Tibial artery (tissue), 4 donors: Measurements from ENCODE around the gene ZKSCAN5.
A peak's percentile ranks its signal among the peaks of the same experiment; 100 is the strongest.
"Not testable (repeated sequence)": the region's sequence is repeated elsewhere in the genome, so short reads cannot be mapped to it uniquely, and the experiment has no call there.

Experiments used
- DNase-seq, 2 donors: peaks; one replicate each; pipeline ENCODE4 v3.0.0-alpha.2; 2019
- H3K27ac ChIP-seq, 2 donors: fragments of 200-600 bp; sonication (generic) in 1 of 2; 1 replicate in 1 of 2; 2 replicates in 1 of 2; pipeline ENCODE4 v1.5.1; 2018 to 2019; ENCODE audit warnings: mild to moderate bottlenecking in 1 of 2
- H3K27me3 ChIP-seq, 2 donors: fragments of 200-600 bp; sonication (generic) in 1 of 2; one replicate each; pipeline versions ENCODE4 v1.5.1 to v1.6.0; 2016 to 2019
- H3K36me3 ChIP-seq, 3 donors: fragments of 200-600 bp; sonication (generic) in 2 of 3; one replicate each; pipeline ENCODE4 v1.5.1; 2016 to 2019; ENCODE audit warnings: mild to moderate bottlenecking in 2 of 3
- H3K4me1 ChIP-seq, 4 donors: fragments of 200-600 bp; sonication (generic) in 2 of 4; 1 replicate in 3 of 4; 2 replicates in 1 of 4; pipeline ENCODE4 v1.5.1; 2016 to 2019
- H3K4me3 ChIP-seq, 2 donors: fragments of 200-600 bp; sonication (generic) in 1 of 2; 1 replicate in 1 of 2; 2 replicates in 1 of 2; pipeline ENCODE4 v1.5.1; 2018 to 2019; ENCODE audit warnings: mild to moderate bottlenecking in 2 of 2
- H3K9me3 ChIP-seq, 3 donors: fragments of 200-600 bp; sonication (generic) in 1 of 3; one replicate each; pipeline ENCODE4 v1.5.1; 2016 to 2019
- intact Hi-C: fragments of 100-400 bp; cut with DNase I; formaldehyde crosslinking; loops from one replicate; pipeline ENCODE4 v1.15.0; 2023; ENCODE audit warnings: low total_unique reads
- TF ChIP-seq, protein P1 (sequence below), 2 experiments: fragments of 200-600 bp in 1 of 2; fragments of 450-650 bp in 1 of 2; IDR thresholded peaks; one replicate each; pipeline ENCODE4 v1.5.1; 2017 to 2019; ENCODE audit warnings: antibody characterized with exemption in 2 of 2, mild to moderate bottlenecking in 1 of 2, moderate library complexity in 1 of 2

Gene ZKSCAN5

DNA sequence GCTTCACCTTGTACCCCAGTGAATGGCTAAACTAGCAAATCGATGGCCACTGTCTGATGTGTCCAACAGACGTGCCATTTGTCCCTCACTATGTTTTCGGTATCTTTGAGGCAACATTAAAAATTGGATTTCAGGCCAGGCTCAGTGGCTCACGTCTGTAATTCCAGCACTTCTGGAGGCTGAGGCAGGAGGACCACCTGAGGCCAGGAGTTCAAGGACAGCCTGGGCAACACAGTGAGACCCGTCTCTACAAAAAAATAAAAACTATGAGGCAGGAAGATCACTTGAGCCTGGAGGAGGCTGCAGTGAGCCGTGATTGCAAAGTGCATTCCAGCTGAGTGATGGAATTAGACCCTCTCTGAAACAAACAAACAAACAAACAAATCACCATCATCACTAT, 39.5 kb downstream of the ZKSCAN5 start:
- no peaks in the 10 kb centered on the region for H3K4me1 ChIP-seq
- DNase-seq, result peak in 1 of 2 donors; percentile 13
- no peak overlapping the region for H3K27ac ChIP-seq
- TF ChIP-seq, protein P1, sequence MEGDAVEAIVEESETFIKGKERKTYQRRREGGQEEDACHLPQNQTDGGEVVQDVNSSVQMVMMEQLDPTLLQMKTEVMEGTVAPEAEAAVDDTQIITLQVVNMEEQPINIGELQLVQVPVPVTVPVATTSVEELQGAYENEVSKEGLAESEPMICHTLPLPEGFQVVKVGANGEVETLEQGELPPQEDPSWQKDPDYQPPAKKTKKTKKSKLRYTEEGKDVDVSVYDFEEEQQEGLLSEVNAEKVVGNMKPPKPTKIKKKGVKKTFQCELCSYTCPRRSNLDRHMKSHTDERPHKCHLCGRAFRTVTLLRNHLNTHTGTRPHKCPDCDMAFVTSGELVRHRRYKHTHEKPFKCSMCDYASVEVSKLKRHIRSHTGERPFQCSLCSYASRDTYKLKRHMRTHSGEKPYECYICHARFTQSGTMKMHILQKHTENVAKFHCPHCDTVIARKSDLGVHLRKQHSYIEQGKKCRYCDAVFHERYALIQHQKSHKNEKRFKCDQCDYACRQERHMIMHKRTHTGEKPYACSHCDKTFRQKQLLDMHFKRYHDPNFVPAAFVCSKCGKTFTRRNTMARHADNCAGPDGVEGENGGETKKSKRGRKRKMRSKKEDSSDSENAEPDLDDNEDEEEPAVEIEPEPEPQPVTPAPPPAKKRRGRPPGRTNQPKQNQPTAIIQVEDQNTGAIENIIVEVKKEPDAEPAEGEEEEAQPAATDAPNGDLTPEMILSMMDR (IDR thresholded peaks at IDR 0.05), result no peak
- H3K27me3 ChIP-seq, result no peaks in the 10 kb centered on the region
- no peak overlapping the region for H3K4me3 ChIP-seq
- peaks cover 4 to 56% (median 39%) of the 10 kb centered on the region in 3 donors for H3K9me3 ChIP-seq
- intact Hi-C loops, result no loop called here
- peaks cover 19 to 28% (median 26%) of the 10 kb centered on the region in 3 donors for H3K36me3 ChIP-seq

GRCh38 chr7:99545308-99545707, 40.8 kb downstream of the ZKSCAN5 start:
- H3K27ac ChIP-seq, H3K4me1 ChIP-seq, intact Hi-C loops, DNase-seq, H3K4me3 ChIP-seq, H3K27me3 ChIP-seq: not testable (repeated sequence)
- H3K36me3 ChIP-seq, result peaks cover 19 to 28% (median 26%) of the 10 kb centered on the region in 3 donors
- H3K9me3 ChIP-seq, result peaks cover 0 to 43% (median 26%) of the 10 kb centered on the region in 3 donors

DNA sequence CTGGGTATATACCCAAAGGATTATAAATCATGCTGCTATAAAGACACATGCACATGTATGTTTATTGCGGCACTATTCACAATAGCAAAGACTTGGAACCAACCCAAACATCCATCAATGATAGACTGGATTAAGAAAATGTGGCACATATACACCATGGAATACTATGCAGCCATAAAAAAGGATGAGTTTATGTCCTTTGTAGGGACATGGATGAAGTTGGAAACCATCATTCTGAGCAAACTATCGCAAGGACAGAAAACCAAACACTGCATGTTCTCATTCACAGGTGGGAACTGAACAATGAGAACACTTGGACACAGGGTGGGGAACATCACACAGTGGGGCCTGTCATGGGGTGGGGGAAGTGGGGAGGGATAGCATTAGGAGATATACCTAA, 45.1 kb downstream of the ZKSCAN5 start:
- H3K27ac ChIP-seq, intact Hi-C loops, H3K4me3 ChIP-seq, H3K27me3 ChIP-seq, DNase-seq, H3K9me3 ChIP-seq: not testable (repeated sequence)
- H3K4me1 ChIP-seq, result peaks cover 0 to 18% (median 15%) of the 10 kb centered on the region in 4 donors
- peaks cover 19 to 22% (median 21%) of the 10 kb centered on the region in 3 donors for H3K36me3 ChIP-seq

- no peak for DNase-seq
Measured at GRCh38 chr7:99551334-99551733, 46.9 kb downstream of the ZKSCAN5 start.

DNA sequence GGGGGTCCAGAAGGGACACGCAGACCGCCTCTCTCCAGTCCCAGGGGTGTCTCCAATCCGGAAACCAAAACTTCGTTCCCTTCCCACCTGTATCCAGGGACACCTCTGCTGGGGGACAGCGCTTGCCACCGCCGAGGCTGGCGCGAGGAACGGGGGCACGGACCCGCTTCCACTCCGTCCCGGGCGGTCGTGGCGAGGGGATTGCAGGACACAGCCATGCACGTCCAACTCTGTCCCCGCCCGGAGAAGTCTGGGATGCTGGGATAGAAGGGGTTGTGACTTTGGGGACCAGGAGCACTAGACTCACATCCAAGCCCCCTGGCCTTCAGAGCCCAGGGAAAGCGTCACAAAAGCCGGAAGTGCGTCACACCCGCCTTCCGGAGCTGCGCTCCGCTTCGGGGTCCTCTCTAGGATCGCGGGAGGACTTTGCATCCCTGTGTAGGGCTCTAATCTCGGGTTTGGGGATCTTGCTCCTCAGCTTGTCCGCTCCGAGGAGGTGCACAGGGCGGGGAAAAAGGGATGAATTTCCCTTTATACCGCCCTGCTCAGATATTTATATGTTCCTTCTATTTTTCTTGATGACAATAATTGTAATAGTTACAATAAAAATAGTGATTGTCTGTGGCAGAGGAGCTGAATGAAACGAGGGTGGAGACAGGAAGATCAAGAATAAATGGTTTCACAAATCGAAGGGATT, 47.5 kb downstream of the ZKSCAN5 start, which contains the start of gene FAM200A:
TSS of gene FAM200A (minus strand) at position 348 of the 697 bp plus-strand sequence. CDS start 3,707 bp downstream, outside the sequence.
- DNase-seq, result peak; percentile 78 to 92
- Histone ChIP-seq H3K9me3 (peaks cover 0 to 9% (median 9%) of the 10 kb centered on the region in 3 donors), H3K4me3 (peak within 1 kb of the TSS; percentile 83 to 86), H3K27ac (peak within 1 kb of the TSS; percentile 81 to 86), H3K27me3 (no peaks in the 10 kb centered on the region), H3K4me1 (peaks cover 0 to 24% (median 20%) of the 10 kb centered on the region in 4 donors), H3K36me3 (peaks cover 16 to 41% (median 22%) of the 10 kb centered on the region in 3 donors)
- TF ChIP-seq, protein P1 (IDR thresholded peaks at IDR 0.05), result no peak
- intact Hi-C loops, result loop anchor here (5.0 kb wide), 1 partner anchor 1270 kb away; the partner anchor contains the start of gene BRI3

More at GRCh38 chr7:99551334-99551733, 46.9 kb downstream of the ZKSCAN5 start:
- H3K27me3 ChIP-seq, result no peaks in the 10 kb centered on the region
- peaks cover 0 to 18% (median 16%) of the 10 kb centered on the region in 4 donors for H3K4me1 ChIP-seq
- peak overlapping the region; percentile 83 to 86 for H3K4me3 ChIP-seq
- peaks cover 0 to 9% (median 9%) of the 10 kb centered on the region in 3 donors for H3K9me3 ChIP-seq
- H3K36me3 ChIP-seq, result peaks cover 19 to 38% (median 22%) of the 10 kb centered on the region in 3 donors
- TF ChIP-seq, protein P1 (IDR thresholded peaks at IDR 0.05), result no peak
- intact Hi-C loops, result loop anchor here (5.0 kb wide), 1 partner anchor 1269 kb away; the partner anchor contains the start of gene BRI3
- H3K27ac ChIP-seq, result peak overlapping the region; percentile 81 to 86

- peaks cover 4 to 31% (median 11%) of the 10 kb centered on the region in 3 donors for H3K36me3 ChIP-seq
- H3K4me3 ChIP-seq, result no peak overlapping the region
- no peak for DNase-seq
- no peak overlapping the region for H3K27ac ChIP-seq
- peaks cover 0 to 6% (median 3%) of the 10 kb centered on the region in 3 donors for H3K9me3 ChIP-seq
- no peaks in the 10 kb centered on the region for H3K27me3 ChIP-seq
- TF ChIP-seq, protein P1 (IDR thresholded peaks at IDR 0.05), result no peak
- intact Hi-C loops, result loop anchor here (5.0 kb wide), 1 partner anchor 1271 kb away; the partner anchor contains the start of gene BRI3
- peaks cover 0 to 32% (median 28%) of the 10 kb centered on the region in 4 donors for H3K4me1 ChIP-seq
Measured at GRCh38 chr7:99553039-99553438, 48.6 kb downstream of the ZKSCAN5 start.
